ENCODE data around the gene CFDP1.

The CFDP1 gene

DNA sequence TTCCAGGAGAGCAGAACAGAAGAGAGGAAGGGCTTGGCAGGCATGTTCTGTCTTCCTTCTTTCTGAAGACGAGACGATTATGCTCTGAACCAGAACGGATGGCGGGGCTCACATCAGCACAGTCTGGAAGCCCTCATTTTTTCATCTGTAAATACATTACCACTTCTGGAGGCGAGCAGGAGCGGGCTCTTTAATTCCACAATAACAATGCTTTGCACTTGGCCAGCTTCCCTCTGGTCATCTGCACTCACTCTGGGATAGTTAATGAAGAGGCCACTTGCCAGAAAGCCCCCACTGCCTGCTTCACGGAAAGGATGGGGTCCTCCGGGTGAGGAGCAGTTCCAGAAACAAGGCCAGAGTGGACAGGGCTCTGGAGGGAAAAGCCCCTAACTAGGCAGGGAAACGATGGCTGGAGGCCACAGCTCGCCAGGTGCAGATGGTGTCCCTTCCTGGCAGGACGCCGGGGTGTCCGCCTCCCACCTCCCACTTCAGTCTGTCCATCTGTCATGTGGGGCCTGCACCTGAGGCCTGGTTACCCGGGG, 168.8 kb downstream of the CFDP1 start:
- Histone ChIP-seq H3K27ac (ENCODE audit: low read depth, low read length, poor library complexity, severe bottlenecking) (no peak overlapping the region), H3K36me3 (ENCODE audit: insufficient read depth, low read length) (no peaks in the 10 kb centered on the region), H4K20me1 (ENCODE audit: insufficient read depth, low read length) (no peaks in the 10 kb centered on the region), H3K4me2 (ENCODE audit: low read length) (peak overlapping the region; percentile 88; the same call in 1 of the 2 replicates), H3F3A (ENCODE audit: insufficient read depth, low read length) (no peaks in the 10 kb centered on the region), H2AFZ (ENCODE audit: low read length) (no peak overlapping the region), H3K4me1 (ENCODE audit: insufficient read depth, low read length, severe bottlenecking) (peaks cover 15% of the 10 kb centered on the region), H3K9ac (ENCODE audit: low read length) (no peak overlapping the region), H3K9me3 (ENCODE audit: low read length) (no peaks in the 10 kb centered on the region), H3K79me2 (ENCODE audit: insufficient read depth, low read length) (no peaks in the 10 kb centered on the region), H3K9me2 (ENCODE audit: low read depth, low read length) (no peaks in the 10 kb centered on the region), H3K27me3 (ENCODE audit: insufficient read depth, low read length) (0 out of 2 replicates have a peak, but pooled peaks cover 9% of the 10 kb centered on the region), H3K4me3 (ENCODE audit: low read depth, low read length, poor library complexity, severe bottlenecking) (peak overlapping the region; percentile 80)
- TF ChIP-seq EZH2 (IDR thresholded peaks at IDR 0.05; ENCODE audit: borderline replicate concordance, low read length): no peak
- TF ChIP-seq, protein P1, sequence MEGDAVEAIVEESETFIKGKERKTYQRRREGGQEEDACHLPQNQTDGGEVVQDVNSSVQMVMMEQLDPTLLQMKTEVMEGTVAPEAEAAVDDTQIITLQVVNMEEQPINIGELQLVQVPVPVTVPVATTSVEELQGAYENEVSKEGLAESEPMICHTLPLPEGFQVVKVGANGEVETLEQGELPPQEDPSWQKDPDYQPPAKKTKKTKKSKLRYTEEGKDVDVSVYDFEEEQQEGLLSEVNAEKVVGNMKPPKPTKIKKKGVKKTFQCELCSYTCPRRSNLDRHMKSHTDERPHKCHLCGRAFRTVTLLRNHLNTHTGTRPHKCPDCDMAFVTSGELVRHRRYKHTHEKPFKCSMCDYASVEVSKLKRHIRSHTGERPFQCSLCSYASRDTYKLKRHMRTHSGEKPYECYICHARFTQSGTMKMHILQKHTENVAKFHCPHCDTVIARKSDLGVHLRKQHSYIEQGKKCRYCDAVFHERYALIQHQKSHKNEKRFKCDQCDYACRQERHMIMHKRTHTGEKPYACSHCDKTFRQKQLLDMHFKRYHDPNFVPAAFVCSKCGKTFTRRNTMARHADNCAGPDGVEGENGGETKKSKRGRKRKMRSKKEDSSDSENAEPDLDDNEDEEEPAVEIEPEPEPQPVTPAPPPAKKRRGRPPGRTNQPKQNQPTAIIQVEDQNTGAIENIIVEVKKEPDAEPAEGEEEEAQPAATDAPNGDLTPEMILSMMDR (IDR thresholded peaks at IDR 0.05; ENCODE audit: low read length): no peak

DNA sequence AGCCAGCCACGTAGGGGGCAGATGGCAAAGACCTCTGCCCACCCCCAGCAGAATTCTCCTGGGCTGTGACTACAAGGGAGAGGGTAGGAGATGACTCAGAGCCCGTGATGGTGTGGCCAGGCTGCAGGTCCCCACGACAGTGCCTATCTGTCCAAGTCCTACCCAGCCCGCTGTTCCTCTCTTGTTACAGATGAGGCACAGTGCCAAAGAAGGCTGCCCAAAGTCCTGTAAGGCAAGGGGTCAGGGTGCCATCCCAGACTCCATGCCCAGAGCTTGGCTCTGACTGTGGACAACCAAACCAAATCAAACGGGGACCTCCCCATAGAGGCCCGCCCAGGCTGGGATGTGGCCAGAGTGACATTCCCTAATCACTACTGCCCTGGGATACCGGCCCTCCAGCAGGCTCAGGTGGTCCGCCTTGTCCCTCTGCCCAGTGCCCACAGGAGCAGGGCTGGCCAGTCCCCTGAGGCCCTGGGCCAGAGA, 169.3 kb downstream of the CFDP1 start:
- Histone ChIP-seq H3K36me3 (ENCODE audit: insufficient read depth, low read length) (no peaks in the 10 kb centered on the region), H3F3A (ENCODE audit: insufficient read depth, low read length) (no peaks in the 10 kb centered on the region), H2AFZ (ENCODE audit: low read length) (no peak overlapping the region), H3K9me2 (ENCODE audit: low read depth, low read length) (no peaks in the 10 kb centered on the region), H3K9ac (ENCODE audit: low read length) (no peak overlapping the region), H3K27ac (ENCODE audit: low read depth, low read length, poor library complexity, severe bottlenecking) (no peak overlapping the region), H3K27me3 (ENCODE audit: insufficient read depth, low read length) (0 out of 2 replicates have a peak, but pooled peaks cover 9% of the 10 kb centered on the region), H3K4me2 (ENCODE audit: low read length) (no peak overlapping the region), H3K4me3 (ENCODE audit: low read depth, low read length, poor library complexity, severe bottlenecking) (no peak overlapping the region), H3K4me1 (ENCODE audit: insufficient read depth, low read length, severe bottlenecking) (peaks cover 15% of the 10 kb centered on the region), H3K79me2 (ENCODE audit: insufficient read depth, low read length) (no peaks in the 10 kb centered on the region), H4K20me1 (ENCODE audit: insufficient read depth, low read length) (no peaks in the 10 kb centered on the region), H3K9me3 (ENCODE audit: low read length) (no peaks in the 10 kb centered on the region)
- TF ChIP-seq, protein P1 (IDR thresholded peaks at IDR 0.05; ENCODE audit: low read length): no peak
- TF ChIP-seq EZH2 (IDR thresholded peaks at IDR 0.05; ENCODE audit: borderline replicate concordance, low read length): no peak

DNA sequence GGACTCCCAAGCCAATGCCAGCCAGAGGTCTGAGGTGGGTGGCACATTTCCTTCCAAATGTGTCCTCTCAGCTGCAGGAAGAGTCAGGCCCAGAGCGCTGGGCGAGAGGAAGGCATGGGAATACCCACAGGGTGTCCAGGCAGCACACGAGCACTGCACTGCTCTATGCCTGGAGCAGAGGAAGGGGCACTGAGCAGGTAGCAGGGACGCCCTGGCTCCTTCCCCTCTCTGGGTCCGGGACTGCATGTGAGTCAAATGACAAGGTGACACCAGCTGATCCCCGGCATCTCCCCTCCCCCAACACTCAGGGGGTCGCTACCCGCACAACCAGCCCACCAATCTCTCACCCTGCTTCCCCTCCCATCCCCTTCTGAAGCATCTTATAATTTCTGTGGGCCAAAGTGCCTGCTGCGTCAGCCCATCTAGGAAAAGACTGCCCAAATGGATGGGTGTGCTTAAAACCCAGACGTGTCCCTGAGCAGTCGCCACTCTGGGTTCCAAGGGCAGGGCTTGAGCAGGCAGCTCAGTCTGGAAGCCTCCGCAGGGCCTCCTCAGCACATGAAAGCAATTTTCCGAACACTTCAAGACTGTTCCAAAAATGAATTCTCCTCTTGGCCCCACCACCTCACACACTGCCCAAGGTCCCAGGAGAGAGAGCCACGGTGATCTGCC, 169.9 kb downstream of the CFDP1 start:
- H3K4me1 ChIP-seq (ENCODE audit: insufficient read depth, low read length, severe bottlenecking): peaks cover 15% of the 10 kb centered on the region
- no peak overlapping the region for H3K9ac ChIP-seq (ENCODE audit: low read length)
- H3K36me3 ChIP-seq (ENCODE audit: insufficient read depth, low read length): no peaks in the 10 kb centered on the region
- no peak overlapping the region for H3K4me2 ChIP-seq (ENCODE audit: low read length)
- no peaks in the 10 kb centered on the region for H4K20me1 ChIP-seq (ENCODE audit: insufficient read depth, low read length)
- H3K79me2 ChIP-seq (ENCODE audit: insufficient read depth, low read length): no peaks in the 10 kb centered on the region
- 0 out of 2 replicates have a peak, but pooled peaks cover 9% of the 10 kb centered on the region for H3K27me3 ChIP-seq (ENCODE audit: insufficient read depth, low read length)
- H2AFZ ChIP-seq (ENCODE audit: low read length): no peak overlapping the region
- H3K4me3 ChIP-seq (ENCODE audit: low read depth, low read length, poor library complexity, severe bottlenecking): no peak overlapping the region
- TF ChIP-seq, protein P1 (IDR thresholded peaks at IDR 0.05; ENCODE audit: low read length): no peak
- no peak for TF ChIP-seq EZH2 (IDR thresholded peaks at IDR 0.05; ENCODE audit: borderline replicate concordance, low read length)
- H3K9me2 ChIP-seq (ENCODE audit: low read depth, low read length): no peaks in the 10 kb centered on the region
- no peaks in the 10 kb centered on the region for H3F3A ChIP-seq (ENCODE audit: insufficient read depth, low read length)
- no peaks in the 10 kb centered on the region for H3K9me3 ChIP-seq (ENCODE audit: low read length)
- H3K27ac ChIP-seq (ENCODE audit: low read depth, low read length, poor library complexity, severe bottlenecking): no peak overlapping the region

Data from OCI-LY1 (cell line).